ENCODE data around the gene TRIM17.

GRCh38 chr1:228452194-228453021 lies 35.7 kb upstream of the TRIM17 start:
- TF ChIP-seq POLR2A (IDR thresholded peaks at IDR 0.05) (no peak), CTCF (IDR thresholded peaks at IDR 0.05) (no peak)

Measured in breast epithelium (tissue), 3 donors.